Muscle layer of duodenum (tissue), 2 donors: ENCODE measurements around the gene MRPS23.

Source experiments
- H3K27ac ChIP-seq: one replicate; pipeline ENCODE4 v1.7.0; 2013; ENCODE audit warnings: mild to moderate bottlenecking, low read length
- H3K27me3 ChIP-seq: one replicate; pipeline ENCODE4 v1.7.0; 2013; ENCODE audit warnings: low read depth, mild to moderate bottlenecking, control low read depth, low read length
- H3K36me3 ChIP-seq, 2 donors: one replicate each; pipeline ENCODE4 v1.7.0; 2013; ENCODE audit warnings: low read length in 2 of 2, control low read depth in 1 of 2, mild to moderate bottlenecking in 1 of 2; ENCODE audit not compliant: insufficient read depth in 2 of 2, control insufficient read depth in 1 of 2
- H3K4me1 ChIP-seq, 2 donors: one replicate each; pipeline ENCODE4 v1.7.0; 2013; ENCODE audit warnings: low read length in 2 of 2, mild to moderate bottlenecking in 2 of 2, control low read depth in 1 of 2, moderate library complexity in 1 of 2; ENCODE audit not compliant: insufficient read depth in 2 of 2, control insufficient read depth in 1 of 2
- H3K4me3 ChIP-seq, 2 donors: one replicate each; pipeline ENCODE4 v1.7.0; 2013; ENCODE audit warnings: low read length in 2 of 2, low read depth in 1 of 2, mild to moderate bottlenecking in 1 of 2
- H3K9me3 ChIP-seq, 2 donors: one replicate each; pipeline ENCODE4 v1.7.0; 2013; ENCODE audit warnings: low read length in 2 of 2, control low read depth in 1 of 2, mild to moderate bottlenecking in 1 of 2; ENCODE audit not compliant: control insufficient read depth in 1 of 2
- donor health status: healthy.

Gene MRPS23

GRCh38 chr17:57849874-57850754, at the start of gene MRPS23:
Gene MRPS23 (minus strand): TSS chr17:57850044. CDS start chr17:57850010, 34 bp downstream.
- Histone ChIP-seq H3K27me3 (no peaks in the 10 kb centered on the region), H3K4me3 (peak within 1 kb of the TSS; percentile 97 to 99), H3K9me3 (no peaks in the 10 kb centered on the region), H3K27ac (peak within 1 kb of the TSS; percentile 95), H3K4me1 (peaks cover 25 to 39% of the 10 kb centered on the region in 2 donors), H3K36me3 (no peaks in the 10 kb centered on the region)

- no peak overlapping the region for H3K4me3 ChIP-seq
- no peaks in the 10 kb centered on the region for H3K27me3 ChIP-seq
- H3K27ac ChIP-seq = peak overlapping the region; percentile 88
- H3K9me3 ChIP-seq = no peaks in the 10 kb centered on the region
- no peaks in the 10 kb centered on the region for H3K36me3 ChIP-seq
- peaks cover 52 to 92% of the 10 kb centered on the region in 2 donors for H3K4me1 ChIP-seq
Measured at GRCh38 chr17:57899391-57899790, 49.5 kb upstream of the MRPS23 start.

DNA sequence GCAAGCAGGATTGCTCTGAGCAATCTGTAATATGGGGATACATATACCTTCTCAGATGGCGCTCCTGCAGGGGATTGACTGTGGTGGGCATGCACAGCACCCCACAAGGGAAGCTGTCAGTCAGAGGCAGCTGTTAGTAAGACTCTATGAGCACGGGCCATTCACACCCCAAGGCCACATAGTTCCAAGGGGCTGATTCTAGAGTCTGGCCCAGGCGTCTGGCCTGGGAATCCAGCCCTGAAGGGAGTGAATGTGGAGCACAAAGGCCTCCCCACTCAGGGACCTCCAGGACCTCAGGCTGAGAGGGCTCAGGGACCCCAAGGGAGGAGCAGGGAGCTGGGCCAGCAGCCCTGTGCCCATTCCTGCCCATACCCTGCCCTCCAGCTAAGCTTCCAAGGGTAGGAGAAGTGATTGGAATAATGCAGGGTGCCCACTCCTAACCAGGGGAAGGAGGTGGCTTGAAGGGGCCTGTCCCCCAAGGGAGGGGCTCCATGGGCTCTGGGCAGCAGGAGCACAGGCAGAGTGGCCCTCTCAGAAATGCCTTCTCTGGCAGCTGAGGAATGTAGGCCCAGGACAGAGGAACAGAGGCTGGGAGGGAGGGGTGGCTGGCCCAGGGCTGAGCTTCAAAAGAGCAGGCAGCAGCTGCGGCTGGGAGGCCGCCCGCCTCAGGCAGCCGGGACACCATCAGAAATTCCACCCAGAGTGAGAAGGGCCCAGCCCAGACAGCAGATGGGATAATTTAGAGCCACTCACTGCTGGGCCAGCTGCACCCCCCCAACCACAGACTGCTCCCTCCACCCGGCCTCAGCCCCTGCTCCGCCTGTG, 48.9 kb upstream of the MRPS23 start:
- H3K9me3 ChIP-seq = no peaks in the 10 kb centered on the region
- no peaks in the 10 kb centered on the region for H3K27me3 ChIP-seq
- peaks cover 46 to 90% of the 10 kb centered on the region in 2 donors for H3K4me1 ChIP-seq
- H3K36me3 ChIP-seq = no peaks in the 10 kb centered on the region
- peak overlapping the region in 1 of 2 donors; percentile 6 for H3K4me3 ChIP-seq
- peak overlapping the region; percentile 88 for H3K27ac ChIP-seq

DNA sequence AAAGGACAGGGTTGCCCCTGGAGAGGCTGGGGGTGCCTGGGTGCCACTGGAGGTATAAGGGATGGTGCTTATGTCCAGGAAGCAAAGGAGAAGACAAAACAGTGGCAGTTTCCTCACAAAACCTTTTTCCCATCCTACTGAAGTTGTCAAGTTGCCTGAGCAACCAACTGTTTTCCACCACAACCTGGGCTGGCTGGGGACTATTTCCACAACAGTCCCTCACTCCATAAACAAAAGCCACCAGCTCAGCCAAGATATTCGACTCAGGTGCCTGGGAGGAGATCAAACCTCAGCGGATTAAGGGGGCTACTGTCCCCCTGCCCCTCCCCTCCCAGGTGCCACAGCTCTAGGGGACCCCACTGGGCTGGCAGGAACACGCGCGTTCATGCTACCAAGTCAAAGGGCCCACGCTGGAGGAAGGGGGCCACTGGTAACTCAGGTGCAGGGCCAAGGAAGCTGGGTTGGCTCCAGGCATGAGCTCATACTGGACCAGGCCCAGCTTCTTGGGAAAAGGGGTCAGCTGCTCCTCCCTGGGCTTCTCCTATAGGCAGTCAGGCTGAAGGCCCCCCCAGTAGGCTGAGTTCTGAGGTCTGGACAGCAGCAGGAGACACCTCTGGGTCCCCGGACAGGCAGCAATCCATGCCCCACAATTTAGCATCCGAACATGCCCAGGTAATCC, 45.7 kb upstream of the MRPS23 start:
- Histone ChIP-seq H3K4me1 (peaks cover 48 to 89% of the 10 kb centered on the region in 2 donors), H3K4me3 (no peak overlapping the region), H3K9me3 (no peaks in the 10 kb centered on the region), H3K36me3 (no peaks in the 10 kb centered on the region), H3K27me3 (no peaks in the 10 kb centered on the region), H3K27ac (peak overlapping the region; percentile 81)

DNA sequence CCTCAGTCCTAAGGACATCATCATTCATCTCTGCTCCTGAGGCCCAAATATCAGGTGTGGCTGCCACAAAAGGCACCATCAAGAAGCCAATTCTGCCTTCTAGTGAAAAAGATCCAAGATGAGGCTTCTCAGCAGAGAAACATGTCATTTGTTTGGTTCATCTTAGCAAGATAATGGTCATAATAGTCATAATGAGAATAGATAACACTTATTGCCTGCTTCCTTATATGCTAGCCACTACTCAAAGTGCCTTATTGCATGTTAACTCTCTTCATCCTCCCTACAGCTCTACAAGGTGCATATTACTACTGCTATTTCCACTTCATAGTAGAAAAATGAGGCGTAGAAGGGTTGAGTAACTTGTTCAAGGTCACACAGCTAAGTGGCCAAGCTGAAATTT, 45.0 kb upstream of the MRPS23 start:
- no peaks in the 10 kb centered on the region for H3K36me3 ChIP-seq
- H3K4me3 ChIP-seq = no peak overlapping the region
- H3K9me3 ChIP-seq = no peaks in the 10 kb centered on the region
- H3K27me3 ChIP-seq = no peaks in the 10 kb centered on the region
- H3K27ac ChIP-seq = peak overlapping the region; percentile 81
- peaks cover 46 to 89% of the 10 kb centered on the region in 2 donors for H3K4me1 ChIP-seq

DNA sequence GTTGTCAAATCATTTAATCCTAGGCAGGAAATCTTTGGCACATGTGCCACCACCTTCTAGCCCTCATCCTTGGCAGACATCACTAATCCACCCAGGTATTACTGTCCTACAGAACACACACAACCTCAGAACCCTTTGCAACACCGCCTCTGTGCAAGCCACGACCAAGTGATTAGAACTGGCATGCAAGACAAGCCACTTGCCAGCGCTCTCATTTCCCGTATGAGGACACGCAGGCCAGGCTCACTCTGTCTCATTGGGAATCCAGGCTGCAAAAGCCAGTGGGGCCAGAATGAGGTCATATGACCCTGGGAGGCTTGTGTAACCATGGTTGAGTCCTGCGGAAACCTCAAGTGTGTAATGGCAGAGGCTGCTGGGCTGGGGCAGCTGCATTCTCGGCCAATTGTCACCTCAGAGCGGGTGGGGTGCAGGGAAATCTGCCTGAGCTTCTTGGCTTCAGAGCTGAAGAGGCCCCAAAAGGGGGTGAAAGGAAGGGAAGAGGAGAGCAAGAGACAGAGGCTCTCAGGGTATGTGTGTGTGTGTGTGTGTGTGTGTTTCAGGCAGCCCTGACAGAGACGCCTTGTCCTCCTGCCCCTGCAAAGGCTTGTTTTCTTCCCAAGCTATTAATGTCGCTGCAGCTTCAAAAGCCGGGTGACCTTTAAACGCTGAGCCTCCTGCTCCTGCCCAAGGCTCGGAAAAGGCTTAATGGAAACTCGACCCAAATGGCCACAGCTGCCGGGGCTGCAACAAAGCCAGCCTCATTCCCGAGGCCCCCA, 43.2 kb upstream of the MRPS23 start:
- H3K4me1 ChIP-seq = peaks cover 38 to 80% of the 10 kb centered on the region in 2 donors
- H3K27ac ChIP-seq = peak overlapping the region; percentile 91
- no peaks in the 10 kb centered on the region for H3K27me3 ChIP-seq
- no peaks in the 10 kb centered on the region for H3K36me3 ChIP-seq
- H3K9me3 ChIP-seq = no peaks in the 10 kb centered on the region
- H3K4me3 ChIP-seq = peak overlapping the region; percentile 12 to 44

GRCh38 chr17:57892146-57892819, 42.4 kb upstream of the MRPS23 start:
- Histone ChIP-seq H3K27ac (peak overlapping the region; percentile 91), H3K36me3 (no peaks in the 10 kb centered on the region), H3K4me1 (peaks cover 38 to 73% of the 10 kb centered on the region in 2 donors), H3K4me3 (peak overlapping the region in 1 of 2 donors; percentile 44), H3K27me3 (no peaks in the 10 kb centered on the region), H3K9me3 (no peaks in the 10 kb centered on the region)

GRCh38 chr17:57890857-57891232, 41.0 kb upstream of the MRPS23 start:
- H3K27ac ChIP-seq = peak overlapping the region; percentile 37

DNA sequence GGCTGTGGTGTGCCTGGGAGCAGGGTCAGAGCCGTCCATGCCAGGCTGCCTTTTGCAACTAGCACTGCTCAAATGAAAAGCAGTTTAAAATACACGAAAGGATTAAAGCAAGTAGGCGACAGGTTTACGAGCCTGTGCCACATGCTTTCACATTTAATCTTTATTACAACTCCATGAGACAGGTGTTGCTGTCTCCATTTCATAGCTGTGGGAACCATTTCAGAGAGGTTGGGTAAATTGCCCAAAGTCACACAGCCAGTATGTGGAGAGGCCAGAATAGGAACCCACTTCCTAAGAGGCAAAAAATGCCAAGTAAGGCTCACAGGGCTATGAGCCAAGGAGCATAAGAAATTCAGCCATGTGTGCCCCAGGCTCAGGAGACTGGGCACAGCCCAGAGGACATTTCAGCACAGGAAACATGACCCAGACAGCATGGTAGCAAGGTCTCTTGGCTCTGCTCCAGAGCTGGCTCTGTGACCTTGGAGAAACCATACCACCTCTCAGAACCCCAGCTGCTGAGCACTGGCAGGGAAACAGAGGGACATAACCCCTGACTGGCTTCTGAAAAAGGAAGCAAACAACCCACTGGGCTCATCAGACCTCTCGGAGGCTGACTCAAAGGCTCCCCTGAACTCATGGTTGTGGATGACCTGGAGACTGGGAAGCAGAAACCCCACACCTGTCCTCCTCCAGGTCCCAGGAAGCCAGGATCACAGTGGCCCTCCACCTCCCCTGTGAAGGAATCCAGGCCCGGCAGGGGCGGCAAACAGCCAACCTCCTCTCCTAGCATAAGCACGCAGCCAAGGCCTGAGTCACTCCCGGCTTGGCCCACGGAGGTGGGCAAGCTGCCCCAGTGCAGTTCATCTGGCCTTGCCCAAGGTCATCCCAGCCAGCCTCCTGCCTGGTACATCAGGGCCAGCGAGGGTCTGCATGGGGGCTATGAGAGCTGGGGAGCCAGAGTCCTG, 40.3 kb upstream of the MRPS23 start:
- Histone ChIP-seq H3K9me3 (no peaks in the 10 kb centered on the region), H3K4me3 (peak overlapping the region in 1 of 2 donors; percentile 18), H3K27me3 (no peaks in the 10 kb centered on the region), H3K4me1 (peaks cover 34 to 60% of the 10 kb centered on the region in 2 donors), H3K36me3 (peaks cover under 1 to 2% of the 10 kb centered on the region in 2 donors), H3K27ac (peak overlapping the region; percentile 37)

More at GRCh38 chr17:57890857-57891232, 41.0 kb upstream of the MRPS23 start:
- Histone ChIP-seq H3K27me3 (no peaks in the 10 kb centered on the region), H3K4me1 (peaks cover 38 to 67% of the 10 kb centered on the region in 2 donors), H3K36me3 (no peaks in the 10 kb centered on the region), H3K9me3 (no peaks in the 10 kb centered on the region), H3K4me3 (no peak overlapping the region)
